Measurements from ENCODE around the gene PUM2. TPM values are rescaled to one million over a fixed set of nuclear protein-coding genes. Genes with fewer than 3 reads are reported as not detected.

The PUM2 gene
- total RNA-seq, 1 experiment from 2014 or later: 117 TPM

DNA sequence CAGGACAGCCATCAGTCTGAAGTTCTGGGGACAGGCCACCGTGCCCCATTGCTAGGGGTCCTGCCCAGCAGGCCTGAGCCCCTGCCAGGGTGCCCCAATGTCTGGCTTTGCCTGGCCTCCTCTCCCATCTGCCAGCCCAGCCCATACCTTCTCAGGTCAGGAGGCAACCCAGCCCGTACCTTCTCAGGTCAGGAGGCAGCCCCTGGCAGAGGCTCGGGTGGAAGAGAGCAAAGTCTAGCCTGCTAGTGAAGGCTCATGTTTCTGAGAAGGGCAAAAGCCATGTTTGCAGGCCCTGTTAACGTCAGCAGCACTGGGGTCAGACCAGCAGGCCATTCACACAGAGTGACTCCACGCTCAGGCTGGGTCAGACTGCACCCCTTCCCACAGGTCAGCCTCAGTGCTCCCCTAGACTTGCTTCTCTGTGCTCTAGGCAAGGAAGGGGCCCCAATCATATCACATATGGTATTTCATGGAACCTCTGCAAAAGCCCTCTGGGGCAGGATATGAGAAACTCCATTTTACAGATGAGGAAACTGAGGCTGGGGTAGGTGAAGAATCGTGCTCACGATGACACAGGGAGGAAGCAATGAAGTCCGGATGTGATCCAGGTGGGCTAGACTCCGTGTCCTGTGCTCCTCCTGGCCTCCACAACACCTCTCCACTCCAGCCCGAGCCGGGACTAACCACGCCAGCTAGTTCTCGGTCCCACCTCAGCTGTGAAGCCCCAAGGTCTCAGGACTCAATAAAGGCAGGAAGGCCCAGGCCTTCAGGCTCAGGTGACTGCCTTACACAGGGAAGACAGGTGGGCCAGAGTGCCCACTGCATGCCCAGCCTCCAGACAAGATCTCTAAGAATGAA, 135.2 kb downstream of the PUM2 start:
- Mint-ChIP-seq H3K27me3 (ENCODE audit: insufficient read depth, unreplicated experiment) (no peaks in the 10 kb centered on the region), H3K4me1 (ENCODE audit: low read depth, unreplicated experiment) (peaks cover 17% of the 10 kb centered on the region), H3K4me3 (ENCODE audit: unreplicated experiment) (no peak overlapping the region), H3K36me3 (ENCODE audit: insufficient read depth, unreplicated experiment) (no peaks in the 10 kb centered on the region), H3K9me3 (ENCODE audit: unreplicated experiment) (no peaks in the 10 kb centered on the region), H3K27ac (ENCODE audit: unreplicated experiment) (peak overlapping the region; percentile 24)
- no TSS peak for BruUV-seq (replicated peaks)
- peak in 1 of 2 experiments; percentile 58 for DNase-seq
- no peaks in the 10 kb centered on the region for H3K36me3 ChIP-seq (ENCODE audit: control insufficient read depth, insufficient read depth, low read length)
- ChIA-PET CTCF (interaction anchor here (2.6 kb wide), 1 partner anchor 9 kb away, joined by 27 read pairs; the partner anchor contains the start of gene SDC1), POLR2A (interaction anchor here (0.6 to 1.1 kb wide), 2 partner anchors 10 to 164 kb away, joined by 5 to 9 read pairs; partner anchors contain the start of genes LAPTM4A and SDC1)
- H3K27me3 ChIP-seq (replicated peaks; ENCODE audit: control insufficient read depth, insufficient read depth, low read length): no peaks in the 10 kb centered on the region
- H3K4me1 ChIP-seq: peaks cover 35% of the 10 kb centered on the region
- no peak overlapping the region for H3K4me3 ChIP-seq (ENCODE audit: low read depth, low read length)
- no peaks in the 10 kb centered on the region for H3K9me3 ChIP-seq
- intact Hi-C loops (cut with micrococcal nuclease; ENCODE audit: unreplicated experiment): loop anchor here (2.0 kb wide), 1 partner anchor 31 kb away; no protein-coding TSS in a partner anchor
- TF ChIP-seq, protein P1, sequence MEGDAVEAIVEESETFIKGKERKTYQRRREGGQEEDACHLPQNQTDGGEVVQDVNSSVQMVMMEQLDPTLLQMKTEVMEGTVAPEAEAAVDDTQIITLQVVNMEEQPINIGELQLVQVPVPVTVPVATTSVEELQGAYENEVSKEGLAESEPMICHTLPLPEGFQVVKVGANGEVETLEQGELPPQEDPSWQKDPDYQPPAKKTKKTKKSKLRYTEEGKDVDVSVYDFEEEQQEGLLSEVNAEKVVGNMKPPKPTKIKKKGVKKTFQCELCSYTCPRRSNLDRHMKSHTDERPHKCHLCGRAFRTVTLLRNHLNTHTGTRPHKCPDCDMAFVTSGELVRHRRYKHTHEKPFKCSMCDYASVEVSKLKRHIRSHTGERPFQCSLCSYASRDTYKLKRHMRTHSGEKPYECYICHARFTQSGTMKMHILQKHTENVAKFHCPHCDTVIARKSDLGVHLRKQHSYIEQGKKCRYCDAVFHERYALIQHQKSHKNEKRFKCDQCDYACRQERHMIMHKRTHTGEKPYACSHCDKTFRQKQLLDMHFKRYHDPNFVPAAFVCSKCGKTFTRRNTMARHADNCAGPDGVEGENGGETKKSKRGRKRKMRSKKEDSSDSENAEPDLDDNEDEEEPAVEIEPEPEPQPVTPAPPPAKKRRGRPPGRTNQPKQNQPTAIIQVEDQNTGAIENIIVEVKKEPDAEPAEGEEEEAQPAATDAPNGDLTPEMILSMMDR (IDR thresholded peaks at IDR 0.05; ENCODE audit: insufficient read depth in 1 of 2, low read depth in 1 of 2, low read length in 1 of 2, severe bottlenecking in 1 of 2, unreplicated experiment in 1 of 2): no peak

DNA sequence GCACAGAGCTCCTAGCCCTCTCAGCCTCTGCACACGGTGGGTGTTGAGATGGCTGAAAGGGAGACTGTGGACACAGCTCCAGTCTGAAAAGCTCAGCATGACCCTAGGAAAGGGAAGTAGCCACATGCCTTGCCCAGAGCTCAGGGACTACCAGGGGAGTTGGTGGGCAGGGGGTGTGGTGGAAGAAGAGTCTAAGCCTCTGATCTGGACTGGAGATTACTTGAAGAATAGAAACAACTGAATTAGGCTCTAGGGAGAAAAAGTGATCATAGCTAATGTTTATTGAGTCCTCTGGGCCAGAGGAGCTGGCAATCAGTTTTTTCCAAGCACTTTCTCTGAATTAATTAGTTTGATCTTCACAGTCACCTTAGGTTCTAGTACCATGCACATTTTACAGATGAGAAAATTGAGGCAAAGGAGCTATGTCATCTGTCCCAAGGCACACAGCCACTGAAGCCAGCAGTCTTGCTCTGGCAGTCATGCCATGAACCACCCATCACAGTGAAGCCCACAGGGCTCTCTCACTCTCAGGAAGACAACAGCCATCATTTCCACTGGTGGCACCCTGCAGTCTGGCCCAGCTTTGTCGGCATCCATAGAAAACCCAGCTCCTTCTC, 136.0 kb downstream of the PUM2 start:
- Histone ChIP-seq H3K4me3 (ENCODE audit: low read depth, low read length) (no peak overlapping the region), H3K4me1 (peaks cover 35% of the 10 kb centered on the region), H3K36me3 (ENCODE audit: control insufficient read depth, insufficient read depth, low read length) (no peaks in the 10 kb centered on the region), H3K27me3 (replicated peaks; ENCODE audit: control insufficient read depth, insufficient read depth, low read length) (no peaks in the 10 kb centered on the region), H3K9me3 (no peaks in the 10 kb centered on the region)
- no peaks in the 10 kb centered on the region for H3K36me3 Mint-ChIP-seq (ENCODE audit: insufficient read depth, unreplicated experiment)
- no peaks in the 10 kb centered on the region for H3K27me3 Mint-ChIP-seq (ENCODE audit: insufficient read depth, unreplicated experiment)
- no TSS peak for BruUV-seq (replicated peaks)
- intact Hi-C loops (cut with micrococcal nuclease; ENCODE audit: unreplicated experiment): loop anchor here (2.0 kb wide), 1 partner anchor 30 kb away; no protein-coding TSS in a partner anchor
- no peak overlapping the region for H3K4me3 Mint-ChIP-seq (ENCODE audit: unreplicated experiment)
- CTCF ChIA-PET: interaction anchor here (2.6 kb wide), 1 partner anchor 10 kb away, joined by 27 read pairs; the partner anchor contains the start of gene SDC1
- no peak for DNase-seq
- TF ChIP-seq, protein P1 (IDR thresholded peaks at IDR 0.05; ENCODE audit: insufficient read depth in 1 of 2, low read depth in 1 of 2, low read length in 1 of 2, severe bottlenecking in 1 of 2, unreplicated experiment in 1 of 2): no peak
- peaks cover 17% of the 10 kb centered on the region for H3K4me1 Mint-ChIP-seq (ENCODE audit: low read depth, unreplicated experiment)
- POLR2A ChIA-PET: interaction anchor here (0.6 to 1.1 kb wide), 4 partner anchors 9 to 163 kb away, joined by 3 to 9 read pairs (median 5); partner anchors contain the start of genes LAPTM4A and SDC1
- peak overlapping the region; percentile 22 for H3K27ac Mint-ChIP-seq (ENCODE audit: unreplicated experiment)
- no peaks in the 10 kb centered on the region for H3K9me3 Mint-ChIP-seq (ENCODE audit: unreplicated experiment)

All from Caco-2 (cell line).